H1 (cell line): ENCODE measurements around the gene RASSF10. TPM values are rescaled to one million over a fixed set of nuclear protein-coding genes. Genes with fewer than 3 reads are reported as not detected.

Source experiments
- CTCF ChIA-PET: fragments of 300-600 bp; sonication (Branson Sonifier 250); formaldehyde crosslinking; loops from one replicate; lab custom pipeline; 2021; ENCODE audit not compliant: partially characterized antibody; lab: Charles Lee
- POLR2A ChIA-PET: fragments of 300-600 bp; sonication (Branson Sonifier 250); formaldehyde crosslinking; loops from one replicate; lab custom pipeline; 2021; ENCODE audit warnings: inconsistent platforms; ENCODE audit not compliant: partially characterized antibody; lab: Charles Lee
- DNase-seq, 2 experiments: peaks; one replicate each; pipeline versions ENCODE4 v3.0.0 to v3.0.0-alpha.2; 2010 to 2022; ENCODE audit warnings: low spot score in 2 of 2, low read depth in 1 of 2, mixed read lengths in 1 of 2
- FAIRE-seq: peaks from 2 replicates; lab custom pipeline; 2011; peaks lifted over from hg19 to GRCh38; lab: Jason Lieb, UNC
- H2AFZ ChIP-seq: 2 replicates; pipeline ENCODE4 v1.8.1; 2012; ENCODE audit warnings: low read length, inconsistent platforms
- H2AK5ac ChIP-seq: 2 replicates; pipeline ENCODE4 v1.6.1; 2013; ENCODE audit warnings: low read depth, low read length
- H2BK120ac ChIP-seq: replicated peaks from 2 replicates; pipeline ENCODE3; 2013; ENCODE audit warnings: low read depth, low read length, inconsistent platforms
- H2BK12ac ChIP-seq: 2 replicates; pipeline ENCODE4 v1.6.1; 2013; ENCODE audit warnings: low read depth, low read length
- H2BK15ac ChIP-seq: 2 replicates; pipeline ENCODE4 v1.6.1; 2013; ENCODE audit warnings: low read length
- H2BK20ac ChIP-seq: 2 replicates; pipeline ENCODE4 v1.6.1; 2013; ENCODE audit warnings: low read length
- H2BK5ac ChIP-seq: 2 replicates; pipeline ENCODE4 v1.6.1; 2013; ENCODE audit warnings: low read depth, low read length
- H3K14ac ChIP-seq: 2 replicates; pipeline ENCODE4 v1.6.1; 2013; ENCODE audit warnings: inconsistent platforms; ENCODE audit not compliant: insufficient read length
- H3K18ac ChIP-seq: 2 replicates; pipeline ENCODE4 v1.6.1; 2013; ENCODE audit warnings: low read length; ENCODE audit errors: extremely low read depth
- H3K23ac ChIP-seq: 2 replicates; pipeline ENCODE4 v1.6.1; 2013; ENCODE audit warnings: inconsistent platforms; ENCODE audit not compliant: insufficient read length
- H3K23me2 ChIP-seq: 2 replicates; pipeline ENCODE4 v1.6.1; 2013; ENCODE audit warnings: low read depth, low read length
- H3K27ac ChIP-seq: 2 replicates; pipeline ENCODE4 v1.6.1; 2011; ENCODE audit warnings: low read depth, low read length, inconsistent platforms
- H3K27me3 ChIP-seq, 4 experiments: replicated peaks in 1 of 4; 1 replicate in 1 of 4; 2 replicates in 3 of 4; pipeline versions ENCODE4 v1.6.1 to v1.8.1; 2011 to 2013; ENCODE audit warnings: low read length in 3 of 4, mild to moderate bottlenecking in 3 of 4, inconsistent platforms in 2 of 4, mixed read lengths in 2 of 4, moderate library complexity in 1 of 4; ENCODE audit not compliant: control insufficient read depth in 3 of 4, insufficient read depth in 3 of 4; ENCODE audit errors: extremely low read depth in 1 of 4
- H3K36me3 ChIP-seq, 4 experiments: 2 replicates each; pipeline versions ENCODE4 v1.6.1 to v1.8.1; 2011 to 2013; ENCODE audit warnings: mild to moderate bottlenecking in 4 of 4, low read length in 3 of 4, moderate library complexity in 2 of 4, control low read depth in 1 of 4, inconsistent platforms in 1 of 4; ENCODE audit not compliant: insufficient read depth in 4 of 4, control insufficient read depth in 2 of 4
- H3K4ac ChIP-seq: replicated peaks from 2 replicates; pipeline ENCODE3; 2013; ENCODE audit warnings: low read length, low read depth, mixed read lengths, inconsistent platforms; ENCODE audit not compliant: insufficient read length
- H3K4me1 ChIP-seq, 4 experiments: replicated peaks in 1 of 4; 1 replicate in 1 of 4; 2 replicates in 3 of 4; pipeline versions ENCODE4 v1.6.1 to v1.8.1; 2011 to 2013; ENCODE audit warnings: low read length in 3 of 4, inconsistent platforms in 2 of 4, mixed read lengths in 1 of 4; ENCODE audit not compliant: insufficient read depth in 4 of 4, control insufficient read depth in 3 of 4
- H3K4me2 ChIP-seq, 2 experiments: 2 replicates each; pipeline versions ENCODE4 v1.6.1 to v1.8.1; 2011 to 2013; ENCODE audit warnings: low read depth in 2 of 2, low read length in 2 of 2, control low read depth in 1 of 2, inconsistent platforms in 1 of 2, mild to moderate bottlenecking in 1 of 2; ENCODE audit not compliant: insufficient read depth in 1 of 2
- H3K4me3 ChIP-seq, 4 experiments: fragments of 200-600, 300-600 bp in 1 of 4; sonication (generic), shearing (Covaris generic), sonication (Bioruptor Twin) in 1 of 4; 2 replicates each; pipeline versions ENCODE4 v1.5.1 to v1.8.1; 2011 to 2016; ENCODE audit warnings: low read length in 4 of 4, low read depth in 3 of 4, control low read depth in 2 of 4, inconsistent platforms in 2 of 4, mild to moderate bottlenecking in 2 of 4, mixed read lengths in 1 of 4, moderate library complexity in 1 of 4; ENCODE audit not compliant: insufficient read depth in 2 of 4; ENCODE audit errors: extremely low read depth in 1 of 4
- H3K56ac ChIP-seq: replicated peaks from 2 replicates; pipeline ENCODE3; 2013; ENCODE audit warnings: low read depth, mild to moderate bottlenecking, mixed read lengths, low read length, inconsistent platforms; ENCODE audit not compliant: insufficient read length
- H3K79me1 ChIP-seq: 2 replicates; pipeline ENCODE4 v1.6.1; 2013; ENCODE audit warnings: low read depth, low read length, control low read depth
- H3K79me2 ChIP-seq, 2 experiments: 2 replicates each; pipeline versions ENCODE4 v1.6.1 to v1.8.1; 2012 to 2013; ENCODE audit warnings: low read length in 2 of 2, mild to moderate bottlenecking in 2 of 2, inconsistent platforms in 1 of 2; ENCODE audit not compliant: insufficient read depth in 2 of 2, control insufficient read depth in 1 of 2
- H3K9ac ChIP-seq, 4 experiments: replicated peaks in 1 of 4; 1 replicate in 1 of 4; 2 replicates in 3 of 4; pipeline versions ENCODE4 v1.6.1 to v1.8.1; 2011 to 2013; ENCODE audit warnings: low read depth in 3 of 4, low read length in 3 of 4, control low read depth in 2 of 4, mild to moderate bottlenecking in 2 of 4, moderate library complexity in 2 of 4, inconsistent platforms in 1 of 4; ENCODE audit errors: extremely low read depth in 1 of 4
- H3K9me3 ChIP-seq, 2 experiments: 2 replicates each; pipeline versions ENCODE4 v1.6.1 to v1.8.1; 2012 to 2013; ENCODE audit warnings: mild to moderate bottlenecking in 2 of 2, moderate library complexity in 2 of 2, control low read depth in 1 of 2, inconsistent platforms in 1 of 2, low read depth in 1 of 2, low read length in 1 of 2, mixed read lengths in 1 of 2; ENCODE audit not compliant: insufficient read depth in 2 of 2
- H4K20me1 ChIP-seq, 2 experiments: replicated peaks in 1 of 2; 2 replicates each; pipeline versions ENCODE3 to v1.8.1; 2011 to 2013; ENCODE audit warnings: inconsistent platforms in 2 of 2, low read length in 2 of 2, mild to moderate bottlenecking in 1 of 2; ENCODE audit not compliant: insufficient read depth in 2 of 2, control insufficient read depth in 1 of 2
- H4K5ac ChIP-seq: 2 replicates; pipeline ENCODE4 v1.6.1; 2013; ENCODE audit warnings: low read length, low read depth, mixed read lengths, inconsistent platforms; ENCODE audit not compliant: insufficient read length
- H4K8ac ChIP-seq: 2 replicates; pipeline ENCODE4 v1.8.0; 2013; ENCODE audit warnings: mild to moderate bottlenecking, moderate library complexity, low read length, inconsistent platforms; ENCODE audit not compliant: insufficient read depth; ENCODE audit errors: extremely low read depth
- H4K91ac ChIP-seq: replicated peaks from 2 replicates; pipeline ENCODE3; 2013; ENCODE audit warnings: low read length, mixed read lengths, inconsistent platforms; ENCODE audit not compliant: insufficient read length
- POLR2A ChIP-seq, 2 experiments: IDR thresholded peaks; 1 replicate in 1 of 2; 2 replicates in 1 of 2; pipeline ENCODE4 v1.6.1; 2011; ENCODE audit warnings: low read depth in 2 of 2, low read length in 2 of 2, mild to moderate bottlenecking in 2 of 2; ENCODE audit errors: control extremely low read depth in 1 of 2
- WGBS, 2 experiments: shearing (Covaris generic) in 1 of 2; methylation state at CpG; one replicate each; pipeline versions ENCODE4 v1.1.6 to v1.1.7; 2013 to 2015; ENCODE audit warnings: low lambda C conversion rate in 2 of 2, mixed read lengths in 2 of 2, inconsistent platforms in 1 of 2, low coverage in 1 of 2, missing lambda C conversion rate in 1 of 2; ENCODE audit not compliant: insufficient replicate concordance in 2 of 2, insufficient coverage in 1 of 2, insufficient read length in 1 of 2; ENCODE audit errors: extremely low coverage in 1 of 2, missing lambda C conversion rate in 1 of 2; 5-methylcytosine and 5-hydroxymethylcytosine counted together
- polyA plus RNA-seq, 7 experiments: library from polyadenylated mRNA; depleted of rRNA in 3 of 7; stranded (reverse) in 5 of 7; unstranded in 2 of 7; fragments of >200 nt in 5 of 7; fragments of 200-250 nt in 2 of 7; gene quantifications; 1 replicate in 5 of 7; 2 replicates in 1 of 7; 4 replicates in 1 of 7; pipeline versions ENCODE4 v1.2.1 to v1.2.3, GENCODE V29; 2011 to 2013; ENCODE audit warnings: missing spikeins in 2 of 7, mixed read lengths in 2 of 7
- total RNA-seq: library from RNA; stranded (reverse); fragmentation: NEBNext Ultra II Directional; extraction: Animal tissue kit (Norgen Biotek cat#: 25700); gene quantifications from 2 replicates; pipeline ENCODE4 v1.2.1, GENCODE V29; 2021

Gene RASSF10
- total and polyA plus RNA-seq, 2 of the 8 experiments (the other 6 are each of a cell fraction or from before 2014, with no cell fraction given) = 0.51 to 1.8 TPM

DNA sequence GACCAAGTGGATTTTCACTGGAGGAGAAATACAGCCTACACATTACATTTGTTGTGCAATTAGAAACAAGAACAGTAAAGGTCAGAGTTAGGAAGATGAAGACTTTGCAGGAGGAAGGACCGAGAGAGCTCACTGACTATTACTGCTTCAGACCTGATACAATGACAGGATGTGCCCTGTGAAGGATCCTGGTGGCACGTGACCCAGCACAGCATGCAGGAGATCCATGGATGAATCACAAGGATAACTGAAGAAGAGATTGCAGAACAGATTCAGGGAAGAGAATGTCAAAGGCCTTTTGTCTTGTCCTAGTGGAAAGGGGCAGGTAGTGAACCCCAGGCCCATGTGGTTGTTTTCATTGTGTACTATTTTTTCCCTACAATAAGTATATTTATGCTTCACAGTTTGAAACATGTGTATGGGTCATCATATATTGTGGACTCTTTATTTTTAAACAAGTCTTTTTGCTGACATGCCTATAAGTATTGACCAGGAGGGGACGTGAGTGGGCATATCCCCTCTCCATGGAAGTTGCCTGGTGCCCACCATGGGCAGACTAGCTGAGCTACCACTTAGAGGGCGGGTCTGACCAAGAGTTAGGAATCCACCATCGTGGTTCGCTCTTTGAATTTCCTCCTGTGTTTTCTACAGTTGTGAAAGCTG, 44.3 kb downstream of the RASSF10 start:
- Histone ChIP-seq H3K79me2 (no peaks in the 10 kb centered on the region), H3K4me2 (no peak overlapping the region), H2BK20ac (no peak overlapping the region), H3K9ac (no peak overlapping the region), H3K79me1 (no peaks in the 10 kb centered on the region), H3K9me3 (0 out of 4 replicates have a peak, but pooled peaks cover 0 to 2% of the 10 kb centered on the region in 2 experiments), H4K91ac (no peak overlapping the region), H2BK15ac (no peak overlapping the region), H3K18ac (no peak overlapping the region), H3K36me3 (no peaks in the 10 kb centered on the region; a peak in 1 of 8 replicates), H3K4me3 (no peak overlapping the region), H2AFZ (no peak overlapping the region), H3K23ac (no peak overlapping the region), H2BK120ac (no peak overlapping the region), H3K56ac (no peak overlapping the region), H4K20me1 (no peaks in the 10 kb centered on the region), H3K14ac (no peak overlapping the region), H2BK12ac (no peak overlapping the region), H4K5ac (no peak overlapping the region), H4K8ac (no peak overlapping the region), H3K27ac (no peak overlapping the region), H3K4me1 (peaks cover 0 to 3% (median 0%) of the 10 kb centered on the region in 4 experiments; a peak in 3 of 7 replicates), H3K4ac (no peak overlapping the region), H3K23me2 (no peaks in the 10 kb centered on the region; the same call in 1 of the 2 replicates), H2AK5ac (no peak overlapping the region), H3K27me3 (no peaks in the 10 kb centered on the region), H2BK5ac (no peak overlapping the region)
- no peak for TF ChIP-seq POLR2A (IDR thresholded peaks at IDR 0.05; ENCODE audit: control extremely low read depth in 1 of 2, low read depth in 2 of 2, low read length in 2 of 2)
- no peak for DNase-seq
- ChIA-PET POLR2A (interaction anchor here (1.1 kb wide), 2 partner anchors 43 to 73 kb away, joined by 3 read pairs; no protein-coding TSS in a partner anchor), CTCF (interaction anchor here (1.1 kb wide), 1 partner anchor 12 kb away, joined by 3 read pairs; no protein-coding TSS in a partner anchor)
- 86% methylated on average over 6 of the region's 6 CpGs; no CpG with 5 or more reads in 1 of the 2 experiments for WGBS, 2 experiments
- no peak for FAIRE-seq
